ENCODE results near the gene SFXN1.
"Not testable (repeated sequence)": the region's sequence is repeated elsewhere in the genome, so short reads cannot be mapped to it uniquely, and the experiment has no call there.

SFXN1 gene

GRCh38 chr5:175494264-175495183, 16.2 kb downstream of the SFXN1 start:
- DNase-seq = no peak

GRCh38 chr5:175501759-175502158, 23.4 kb downstream of the SFXN1 start:
- DNase-seq = no peak

- DNase-seq = peak; percentile 36 to 41
Observed at GRCh38 chr5:175507671-175508070, 29.3 kb downstream of the SFXN1 start.

GRCh38 chr5:175508896-175509295, 30.5 kb downstream of the SFXN1 start:
- DNase-seq = no peak

- no peak for DNase-seq
Observed at GRCh38 chr5:175513297-175513696, 34.9 kb downstream of the SFXN1 start.

- DNase-seq = no peak
Observed at GRCh38 chr5:175513726-175514125, 35.4 kb downstream of the SFXN1 start.

GRCh38 chr5:175516933-175517823, 38.8 kb downstream of the SFXN1 start:
- DNase-seq = no peak

- peak in 1 of 2 donors; percentile 43 for DNase-seq
Observed at GRCh38 chr5:175517824-175518450, 39.6 kb downstream of the SFXN1 start.

- no peak for DNase-seq
Observed at GRCh38 chr5:175519006-175519405, 40.6 kb downstream of the SFXN1 start.

GRCh38 chr5:175520321-175520720, 42.0 kb downstream of the SFXN1 start:
- no peak for DNase-seq

- no peak for DNase-seq
Observed at GRCh38 chr5:175520873-175521272, 42.5 kb downstream of the SFXN1 start.

GRCh38 chr5:175521313-175521833, 43.0 kb downstream of the SFXN1 start:
- peak in 1 of 2 donors; percentile 64 for DNase-seq

GRCh38 chr5:175523292-175523691, 44.9 kb downstream of the SFXN1 start:
- no peak for DNase-seq

- no peak for DNase-seq
Observed at GRCh38 chr5:175524211-175524610, 45.9 kb downstream of the SFXN1 start.

GRCh38 chr5:175526691-175527090, 48.3 kb downstream of the SFXN1 start:
- DNase-seq = no peak

GRCh38 chr5:175531361-175531760, 53.0 kb downstream of the SFXN1 start:
- DNase-seq = no peak

- DNase-seq = peak; percentile 81 to 82
Observed at GRCh38 chr5:175534070-175534932, 55.9 kb downstream of the SFXN1 start.

- DNase-seq = not testable (repeated sequence)
Observed at GRCh38 chr5:175535331-175535730, 57.0 kb downstream of the SFXN1 start.

GRCh38 chr5:175535796-175536195, 57.4 kb downstream of the SFXN1 start:
- DNase-seq = no peak

- no peak for DNase-seq
Observed at GRCh38 chr5:175538576-175538975, 60.2 kb downstream of the SFXN1 start.

- no peak for DNase-seq
Observed at GRCh38 chr5:175539936-175540335, 61.6 kb downstream of the SFXN1 start.

- no peak for DNase-seq
Observed at GRCh38 chr5:175541264-175541663, 62.9 kb downstream of the SFXN1 start.
